CD14-positive monocyte (primary cell): ENCODE results near the gene PADI4. TPM values are rescaled to one million over a fixed set of nuclear protein-coding genes. Genes with fewer than 3 reads are reported as not detected.

Experiments
- DNase-seq, 3 donors: peaks; one replicate each; pipeline ENCODE4 v3.0.0-alpha.2; 2011 to 2022
- H2AFZ ChIP-seq: 2 replicates; pipeline ENCODE4 v1.6.0; 2012; ENCODE audit warnings: mild to moderate bottlenecking, low read depth, low read length, inconsistent platforms; ENCODE audit not compliant: insufficient read depth, poor library complexity, severe bottlenecking
- H3K27ac ChIP-seq, 2 donors: 1 replicate in 1 of 2; 2 replicates in 1 of 2; pipeline ENCODE4 v1.5.1; 2012 to 2013; ENCODE audit warnings: low read length in 2 of 2, control low read depth in 1 of 2, inconsistent platforms in 1 of 2, low read depth in 1 of 2, mild to moderate bottlenecking in 1 of 2
- H3K27me3 ChIP-seq, 2 donors: one replicate each; pipeline versions ENCODE4 v1.6.0 to v1.6.1; 2011 to 2013; ENCODE audit warnings: low read length in 2 of 2; ENCODE audit not compliant: control insufficient read depth in 2 of 2, insufficient read depth in 2 of 2
- H3K36me3 ChIP-seq, 2 donors: replicated peaks in 1 of 2; 1 replicate in 1 of 2; 2 replicates in 1 of 2; pipeline versions ENCODE4 v1.5.1 to v1.6.1; 2012 to 2013; ENCODE audit warnings: low read length in 2 of 2, control low read depth in 1 of 2, inconsistent platforms in 1 of 2, mild to moderate bottlenecking in 1 of 2; ENCODE audit not compliant: insufficient read depth in 2 of 2, control insufficient read depth in 1 of 2
- H3K4me1 ChIP-seq, 2 donors: 1 replicate in 1 of 2; 2 replicates in 1 of 2; pipeline versions ENCODE4 v1.5.1 to v1.6.1; 2012 to 2013; ENCODE audit warnings: low read length in 2 of 2, control low read depth in 1 of 2, inconsistent platforms in 1 of 2, mild to moderate bottlenecking in 1 of 2, moderate library complexity in 1 of 2; ENCODE audit not compliant: insufficient read depth in 2 of 2, control insufficient read depth in 1 of 2
- H3K4me2 ChIP-seq: replicated peaks from 2 replicates; pipeline ENCODE3; 2012; ENCODE audit warnings: low read length, moderate library complexity, mild to moderate bottlenecking; ENCODE audit not compliant: poor library complexity, severe bottlenecking; ENCODE audit errors: extremely low read depth
- H3K4me3 ChIP-seq, 3 experiments: fragments of 200-600 bp in 1 of 3; sonication (generic) in 1 of 3; replicated peaks in 1 of 3; 1 replicate in 2 of 3; 2 replicates in 1 of 3; pipeline ENCODE4 v1.5.1; 2011 to 2013; ENCODE audit warnings: low read length in 3 of 3, mild to moderate bottlenecking in 3 of 3, control low read depth in 2 of 3, low read depth in 2 of 3, inconsistent platforms in 1 of 3, moderate library complexity in 1 of 3
- H3K79me2 ChIP-seq: 2 replicates; pipeline ENCODE4 v1.6.0; 2012; ENCODE audit warnings: mild to moderate bottlenecking, control low read depth, inconsistent platforms, low read length, moderate library complexity; ENCODE audit not compliant: insufficient read depth
- H3K9ac ChIP-seq: 2 replicates; pipeline ENCODE4 v1.6.0; 2017; ENCODE audit warnings: low read length, mild to moderate bottlenecking; ENCODE audit not compliant: insufficient read depth, poor library complexity, severe bottlenecking
- H3K9me3 ChIP-seq, 2 donors: replicated peaks in 1 of 2; 1 replicate in 1 of 2; 2 replicates in 1 of 2; pipeline versions ENCODE4 v1.5.1 to v1.6.1; 2012 to 2013; ENCODE audit warnings: low read length in 2 of 2, control low read depth in 1 of 2; ENCODE audit not compliant: control insufficient read depth in 1 of 2, insufficient read depth in 1 of 2
- H4K20me1 ChIP-seq: 2 replicates; pipeline ENCODE4 v1.6.0; 2012; ENCODE audit warnings: mild to moderate bottlenecking, low read length, control low read depth, moderate library complexity; ENCODE audit not compliant: insufficient read depth
- H3K27ac Mint-ChIP-seq, 7 donors: one replicate each; pipeline ENCODE4 v1.8.0; 2020; ENCODE audit warnings: mild to moderate bottlenecking in 7 of 7, mixed read lengths in 7 of 7, moderate library complexity in 6 of 7, inconsistent platforms in 2 of 7
- H3K27me3 Mint-ChIP-seq, 3 donors: one replicate each; pipeline ENCODE4 v1.8.0; 2021 to 2022; ENCODE audit warnings: low read depth in 3 of 3, mild to moderate bottlenecking in 3 of 3, mixed read lengths in 3 of 3, moderate library complexity in 3 of 3, inconsistent platforms in 1 of 3
- H3K36me3 Mint-ChIP-seq, 2 donors: one replicate each; pipeline ENCODE4 v1.8.0; 2020; ENCODE audit warnings: mixed read lengths in 2 of 2, inconsistent platforms in 1 of 2, mild to moderate bottlenecking in 1 of 2
- H3K4me1 Mint-ChIP-seq: one replicate; pipeline ENCODE4 v1.8.0; 2020; ENCODE audit warnings: mild to moderate bottlenecking, mixed read lengths
- H3K4me3 Mint-ChIP-seq, 2 donors: one replicate each; pipeline ENCODE4 v1.8.0; 2020; ENCODE audit warnings: mild to moderate bottlenecking in 2 of 2, mixed read lengths in 2 of 2, moderate library complexity in 1 of 2
- H3K9me3 Mint-ChIP-seq, 7 donors: one replicate each; pipeline ENCODE4 v1.8.0; 2020 to 2022; ENCODE audit warnings: mixed read lengths in 7 of 7, mild to moderate bottlenecking in 6 of 7, moderate library complexity in 6 of 7, inconsistent platforms in 2 of 7
- CTCF ChIP-seq: fragments of 200-600 bp; IDR thresholded peaks from one replicate; pipeline ENCODE4 v1.8.0; 2022; ENCODE audit warnings: antibody characterized with exemption, mild to moderate bottlenecking
- WGBS: methylation state at CpG from one replicate; pipeline ENCODE4 v1.1.5; 2013; ENCODE audit warnings: missing lambda C conversion rate; ENCODE audit not compliant: insufficient coverage; 5-methylcytosine and 5-hydroxymethylcytosine counted together
- intact Hi-C, 2 donors: fragments of 100-400 bp; cut with micrococcal nuclease; formaldehyde crosslinking; loops; one replicate each; pipeline versions ENCODE4 v1.15.0 to v1.15.1; 2023
- polyA plus RNA-seq, 3 donors: library from polyadenylated mRNA; depleted of rRNA in 1 of 3; unstranded in 2 of 3; stranded (reverse) in 1 of 3; fragments of 300-500 nt in 2 of 3; fragments of >200 nt in 1 of 3; fragmentation: Illumina TruSeq in 2 of 3; gene quantifications; 1 replicate in 2 of 3; 2 replicates in 1 of 3; pipeline ENCODE4 v1.2.3, GENCODE V29; 2012 to 2021

PADI4 gene
- polyA plus RNA-seq, 3 donors: 160 to 356 (median 164) TPM

DNA sequence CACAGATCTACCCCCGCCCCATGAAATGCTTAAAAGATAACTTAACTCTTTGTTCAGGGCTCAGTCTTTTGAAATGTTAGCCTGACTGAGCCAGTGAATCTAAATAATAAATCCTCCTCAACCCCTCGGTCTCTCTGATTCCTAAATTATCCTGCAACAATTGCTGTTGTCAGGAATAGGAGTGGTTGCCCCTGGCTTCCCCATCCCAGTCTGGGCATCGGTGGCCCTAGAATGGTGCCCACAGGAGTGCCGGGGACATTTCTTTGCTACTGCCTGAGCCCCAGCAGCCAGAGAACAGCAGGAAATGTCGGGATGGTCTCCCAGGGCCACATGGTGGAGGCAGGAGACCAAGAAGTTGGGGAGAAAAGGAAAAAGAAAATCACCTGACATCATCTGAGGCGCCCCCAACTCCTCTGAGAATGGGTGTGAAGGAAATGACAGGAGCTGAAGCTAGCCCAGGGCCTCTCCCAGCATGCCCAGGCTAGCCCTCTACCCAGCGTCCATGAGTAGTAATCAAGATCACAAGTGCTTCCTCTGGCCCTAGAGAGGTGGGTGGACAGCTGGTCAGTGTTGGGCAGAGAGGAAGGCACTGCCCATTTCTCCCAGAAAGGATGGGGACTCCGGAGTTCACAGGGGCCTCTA, 1.6 kb downstream of the PADI4 start:
- H3K27ac Mint-ChIP-seq: peak overlapping the region; percentile 91 to 98 (median 93)
- H3K36me3 Mint-ChIP-seq: peaks cover 12 to 31% of the 10 kb centered on the region in 2 donors
- intact Hi-C loops: no loop called here
- peaks cover 0 to 3% (median 0%) of the 10 kb centered on the region in 3 donors for H3K27me3 Mint-ChIP-seq
- Histone ChIP-seq H3K4me2 (peak overlapping the region; percentile 66), H3K36me3 (peaks cover 8 to 14% of the 10 kb centered on the region in 2 donors), H4K20me1 (peaks cover 7% of the 10 kb centered on the region), H3K27ac (peak overlapping the region; percentile 70 to 89), H3K4me1 (peaks cover 86 to 96% of the 10 kb centered on the region in 2 donors), H3K9me3 (no peaks in the 10 kb centered on the region), H3K27me3 (no peaks in the 10 kb centered on the region), H2AFZ (no peak overlapping the region), H3K4me3 (peak overlapping the region in 2 of 3 experiments; percentile 32 to 65), H3K9ac (peak overlapping the region; percentile 64), H3K79me2 (peaks cover 61% of the 10 kb centered on the region)
- TF ChIP-seq CTCF: no peak
- H3K4me3 Mint-ChIP-seq: peak overlapping the region; percentile 39 to 68
- DNase-seq: no peak
- 76% methylated on average over 4 of the region's 8 CpGs for WGBS
- peaks cover 0 to 7% (median 0%) of the 10 kb centered on the region in 7 donors for H3K9me3 Mint-ChIP-seq
- peaks cover 100% of the 10 kb centered on the region for H3K4me1 Mint-ChIP-seq

- H3K4me2 ChIP-seq: peak overlapping the region; percentile 66
- H4K20me1 ChIP-seq: peaks cover 13% of the 10 kb centered on the region
- H3K9ac ChIP-seq: peak overlapping the region; percentile 64
- Mint-ChIP-seq H3K4me1 (peaks cover 99% of the 10 kb centered on the region), H3K27ac (peak overlapping the region; percentile 88 to 98 (median 92)), H3K27me3 (peaks cover 0 to 3% (median 0%) of the 10 kb centered on the region in 3 donors), H3K36me3 (peaks cover 18 to 37% of the 10 kb centered on the region in 2 donors), H3K4me3 (peak overlapping the region; percentile 39 to 68), H3K9me3 (peaks cover 0 to 7% (median 0%) of the 10 kb centered on the region in 7 donors)
- no peaks in the 10 kb centered on the region for H3K27me3 ChIP-seq
- H2AFZ ChIP-seq: no peak overlapping the region
- peak overlapping the region; percentile 70 to 89 for H3K27ac ChIP-seq
- intact Hi-C loops: no loop called here
- WGBS: 60% methylated on average over 2 of the region's 7 CpGs
- no peak for TF ChIP-seq CTCF
- DNase-seq: no peak
- peaks cover 14 to 20% of the 10 kb centered on the region in 2 donors for H3K36me3 ChIP-seq
- no peaks in the 10 kb centered on the region for H3K9me3 ChIP-seq
- peaks cover 80 to 96% of the 10 kb centered on the region in 2 donors for H3K4me1 ChIP-seq
- peak overlapping the region in 1 of 3 experiments; percentile 65 for H3K4me3 ChIP-seq
- peaks cover 67% of the 10 kb centered on the region for H3K79me2 ChIP-seq
These were observed 2.2 kb downstream of the PADI4 start for GRCh38 chr1:17310068-17310640.
